Cerebellar nuclear complex (tissue), 1 donor: Measurements from ENCODE around the gene C1QA.
"Not testable (repeated sequence)": the region's sequence is repeated elsewhere in the genome, so short reads cannot be mapped to it uniquely, and the experiment has no call there.

ENCODE experiments used
- DNase-seq, 2 experiments: peaks; one replicate each; lab custom pipeline; 2025; lab: John Stamatoyannopoulos, UW

Gene C1QA

DNA sequence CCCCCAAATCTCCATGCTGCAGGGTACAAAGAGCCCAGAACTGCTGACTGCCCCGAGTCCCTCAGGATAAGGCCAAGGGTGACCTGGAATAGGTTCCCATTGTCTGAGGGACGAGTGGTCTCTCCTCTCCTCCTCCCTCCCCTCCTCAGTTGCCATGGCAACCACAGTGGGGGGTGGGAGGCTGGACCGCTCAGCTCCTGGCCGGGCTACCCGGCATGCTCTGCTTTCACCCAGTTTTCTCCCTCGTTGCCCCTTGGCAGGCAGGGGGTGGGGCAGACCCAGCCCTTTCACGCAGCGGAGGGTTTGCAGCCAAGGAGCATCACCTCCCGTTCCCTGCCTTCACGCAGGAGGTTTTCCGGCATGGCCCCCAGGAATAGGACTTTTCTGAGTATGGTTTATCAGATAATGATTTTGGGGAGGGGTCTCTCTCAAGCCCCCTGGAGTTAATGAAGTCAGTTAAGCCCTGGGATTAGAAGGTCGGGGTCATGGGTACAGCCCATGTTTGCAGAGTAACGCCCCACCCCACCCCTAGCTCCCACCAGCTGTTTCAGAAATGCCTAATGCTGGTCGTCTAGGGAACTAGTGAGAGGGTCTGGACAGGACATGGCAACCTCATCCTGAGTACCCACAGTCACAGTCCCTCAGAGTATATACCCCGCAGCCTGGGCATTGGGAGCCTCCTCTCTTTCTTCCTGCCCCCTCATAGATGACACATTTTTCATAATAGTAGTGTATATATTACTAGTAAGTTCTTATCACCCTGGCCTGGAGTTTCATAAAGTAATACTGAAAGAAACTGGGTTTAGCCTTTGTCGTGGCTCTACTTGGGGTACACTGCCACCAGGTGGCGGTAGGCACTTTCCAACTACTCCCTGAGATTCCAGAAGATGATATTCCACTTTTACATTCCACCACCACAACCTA, 37.3 kb downstream of the C1QA start:
- DNase-seq, result no peak

DNA sequence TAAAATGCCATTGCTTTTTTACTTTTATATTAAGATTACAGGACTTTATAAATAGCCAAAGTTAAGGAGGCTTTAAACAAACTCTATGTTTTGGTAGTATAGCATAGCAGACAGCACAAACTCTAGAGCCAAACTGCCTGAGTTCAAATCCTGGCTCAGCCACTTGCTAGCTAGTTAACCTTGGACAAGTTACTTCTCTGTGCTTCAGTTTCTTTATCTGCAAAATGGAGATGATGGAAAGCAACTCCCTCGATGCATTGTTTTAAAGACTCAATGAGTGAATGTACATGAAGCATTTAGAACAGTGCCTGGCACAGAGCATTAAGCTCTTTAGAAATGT, 38.0 kb downstream of the C1QA start:
- DNase-seq, result no peak

DNA sequence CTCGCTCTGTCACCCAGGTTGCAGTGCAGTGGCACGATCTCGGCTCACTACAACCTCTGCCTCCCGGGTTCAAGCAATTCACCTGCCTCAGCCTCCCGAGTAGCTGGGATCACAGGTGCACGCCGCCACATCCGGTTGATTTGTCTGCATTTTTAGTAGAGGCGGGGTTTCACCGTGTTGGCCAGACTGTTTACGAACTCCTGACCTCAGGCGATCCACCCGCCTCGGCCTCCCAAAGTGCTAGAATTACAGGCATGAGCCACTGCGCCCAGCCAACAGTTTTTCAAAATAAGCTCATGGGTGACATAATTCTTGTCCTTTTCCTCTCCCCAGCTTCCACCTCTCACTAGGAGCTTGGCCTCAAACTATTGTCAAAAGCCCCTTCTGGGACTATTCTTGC, 39.7 kb downstream of the C1QA start:
- not testable (repeated sequence) for DNase-seq

DNA sequence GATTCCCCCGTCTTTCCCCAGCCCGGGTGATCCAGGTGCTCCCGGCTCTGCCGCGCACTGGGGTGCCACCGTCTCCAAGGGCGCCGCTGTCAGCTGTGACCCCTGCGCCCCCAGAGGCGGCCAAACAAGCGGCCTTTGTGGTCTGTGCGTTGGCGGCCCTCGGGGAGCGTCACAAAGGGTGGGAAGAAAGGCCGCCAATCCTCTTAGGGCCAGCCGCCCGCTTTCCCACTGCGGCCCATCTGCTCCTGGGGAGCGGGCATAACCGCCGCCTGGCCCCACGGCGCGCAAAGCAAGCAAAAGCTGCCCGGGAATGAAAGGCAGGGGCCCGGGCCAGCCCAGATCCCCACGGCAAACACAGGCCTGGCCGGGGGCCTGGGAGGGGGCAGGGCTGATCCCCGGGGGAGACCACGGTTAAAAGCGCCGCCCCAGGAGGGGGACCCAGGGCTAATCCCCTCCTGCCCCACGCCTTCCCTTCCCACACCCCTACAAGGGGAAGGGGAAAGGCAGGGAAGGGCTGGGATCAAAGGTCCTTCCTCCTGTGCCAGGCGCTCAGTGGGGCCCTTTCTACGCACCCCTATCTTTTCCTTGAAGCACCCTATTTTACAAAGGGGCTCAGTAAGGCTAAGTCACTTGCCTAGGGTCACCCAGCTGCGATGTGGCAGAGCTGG, 40.6 kb downstream of the C1QA start:
- no peak for DNase-seq

DNA sequence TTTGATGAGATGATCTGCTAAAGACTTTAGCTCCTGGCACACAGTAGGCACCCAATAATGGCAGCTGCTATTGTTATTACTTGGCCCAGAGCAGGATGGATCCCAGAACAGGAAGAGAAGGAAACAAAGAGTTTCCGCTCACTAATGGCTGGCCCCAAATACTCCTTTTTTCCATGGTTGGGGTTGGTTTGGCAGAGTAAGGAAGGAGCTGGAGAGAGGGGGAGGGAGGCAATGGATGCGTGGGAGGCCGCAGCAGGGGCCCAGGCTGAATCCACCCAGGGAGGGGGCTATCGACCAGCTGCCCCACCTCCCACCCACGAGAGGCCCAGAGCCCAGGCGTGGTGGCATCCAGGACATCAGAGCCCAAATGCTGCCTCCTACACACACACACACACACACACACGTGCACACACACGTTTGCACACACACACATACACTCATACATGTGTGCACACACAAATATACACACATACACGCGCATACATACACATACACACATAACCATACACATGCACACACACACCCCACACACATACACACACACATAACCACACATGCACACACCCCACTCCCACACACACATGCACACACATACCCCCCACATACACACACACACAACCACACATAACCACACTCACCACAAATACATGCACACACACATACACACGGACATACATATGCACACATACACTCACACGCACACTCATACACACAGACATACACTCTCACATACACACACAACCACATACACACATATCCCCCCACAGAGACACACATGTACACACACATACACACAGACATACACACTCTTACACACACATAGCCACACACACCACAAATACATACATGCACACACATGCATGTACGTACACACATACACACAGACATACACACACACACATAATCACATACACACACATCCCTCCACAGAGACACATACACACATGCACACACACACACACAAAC, 41.8 kb downstream of the C1QA start:
- DNase-seq, result no peak

DNA sequence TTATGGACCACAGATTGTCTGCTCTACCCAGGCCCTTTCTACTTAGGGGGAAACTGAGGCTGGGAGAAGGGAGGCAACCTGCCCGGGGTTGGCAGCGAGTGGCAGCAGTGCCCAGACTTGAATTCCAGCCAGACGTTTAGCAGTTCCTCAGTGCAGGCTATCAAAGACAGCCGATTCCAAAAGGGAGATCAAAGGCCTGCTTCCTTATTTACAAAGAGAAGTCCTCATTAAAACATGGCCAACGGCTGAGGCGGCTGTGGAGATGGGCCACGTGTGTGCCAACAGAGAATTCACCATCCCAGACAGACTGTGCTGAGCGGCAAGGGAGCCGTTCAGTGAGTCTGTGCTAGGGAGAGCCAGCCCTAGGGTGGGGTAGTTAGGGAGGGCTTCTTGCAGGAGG, 44.3 kb downstream of the C1QA start:
- no peak for DNase-seq

DNA sequence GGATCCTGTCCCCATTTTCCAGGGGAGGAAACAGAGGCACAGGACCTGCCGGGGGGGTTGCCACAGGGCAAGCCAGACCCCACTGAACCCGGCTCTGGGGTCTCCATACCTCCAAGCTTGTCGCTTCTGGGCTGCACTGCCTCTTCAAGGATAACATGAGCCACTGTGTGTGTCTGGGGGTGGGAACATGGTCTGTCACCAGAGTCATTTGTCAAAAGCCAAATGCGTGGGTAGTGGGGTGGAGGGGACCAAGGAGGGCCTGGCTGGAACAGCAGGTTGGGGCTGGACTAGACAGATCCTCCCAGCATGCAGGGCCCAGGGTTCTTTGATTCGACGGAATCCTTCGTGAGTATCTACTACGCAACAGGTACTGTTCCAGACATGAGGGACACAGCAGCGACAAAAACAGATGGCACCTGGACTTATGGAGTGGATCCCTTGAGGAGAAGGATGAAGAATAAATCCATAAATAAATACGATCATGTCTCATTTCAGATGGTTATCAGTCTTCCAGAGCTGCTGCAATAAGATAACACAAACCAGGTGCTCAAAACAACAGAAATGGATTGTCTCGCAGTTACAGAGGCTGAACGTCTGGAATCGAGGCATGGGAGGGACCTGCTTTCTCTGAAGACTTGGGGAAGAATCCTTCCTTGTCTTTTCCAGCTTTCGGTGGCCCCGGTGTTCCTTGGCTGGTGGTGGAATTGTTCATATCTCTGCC, 45.3 kb downstream of the C1QA start:
- no peak for DNase-seq

DNA sequence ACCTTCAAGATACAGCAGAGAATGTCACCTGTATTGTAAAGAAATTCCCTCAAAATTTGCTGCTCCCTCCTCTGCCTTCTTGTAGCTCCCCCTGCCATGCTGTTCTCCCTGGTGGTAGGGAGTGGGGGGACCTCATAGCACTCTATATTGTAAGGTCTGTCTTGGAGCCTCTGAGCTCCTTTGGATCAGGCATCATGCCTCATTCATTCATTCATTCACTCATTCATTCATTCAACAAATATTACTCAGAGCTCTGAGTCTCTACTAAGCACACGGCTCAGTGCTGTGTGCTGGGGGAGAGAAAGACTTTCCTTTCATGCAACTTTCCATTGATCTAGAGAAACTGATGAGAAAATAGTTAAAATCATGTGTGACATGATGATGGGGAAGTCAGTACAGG, 47.1 kb downstream of the C1QA start:
- no peak for DNase-seq

DNA sequence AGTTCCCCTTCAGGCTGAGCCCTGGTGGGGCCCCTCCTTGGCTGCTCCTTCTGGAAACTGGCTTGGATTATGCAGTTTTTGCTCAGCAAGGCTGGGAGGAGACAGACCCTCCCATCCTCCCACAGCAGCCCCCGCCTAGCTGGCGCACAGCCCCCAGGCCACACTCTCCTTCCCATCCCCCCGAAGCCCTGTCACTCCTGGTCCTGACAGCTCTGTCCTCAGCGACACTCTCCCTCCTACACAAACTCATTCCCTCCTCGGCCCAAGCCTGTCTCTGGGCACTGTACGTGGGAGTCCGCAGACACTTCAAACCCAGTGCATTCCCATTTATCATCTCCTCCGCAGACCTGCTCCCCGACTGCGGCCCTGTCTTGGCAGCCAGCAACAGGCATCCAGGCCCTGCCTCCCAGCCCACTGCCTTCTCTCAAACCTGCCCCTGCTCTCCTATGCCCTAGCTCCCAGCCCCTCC, 49.2 kb downstream of the C1QA start:
- DNase-seq, result no peak

DNA sequence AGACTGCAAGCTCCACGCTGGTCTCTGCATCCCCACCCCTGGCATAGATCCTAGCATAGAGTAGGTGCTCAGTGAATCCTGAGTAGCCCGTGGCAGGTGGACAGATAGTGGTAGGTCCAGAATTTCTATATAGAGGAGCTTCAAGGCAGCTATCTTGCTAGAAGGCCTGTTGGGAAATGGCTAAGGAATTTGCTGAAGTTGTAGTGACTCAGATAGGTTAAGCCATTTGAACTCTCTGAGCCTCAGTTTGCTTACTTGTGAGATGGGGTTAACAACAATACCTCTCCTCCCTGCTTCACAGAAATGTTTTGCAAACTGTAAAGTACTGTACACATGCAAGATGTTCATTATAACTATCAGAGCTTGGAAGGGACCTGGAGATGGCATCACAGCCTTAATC, 50.8 kb downstream of the C1QA start:
- DNase-seq, result no peak

DNA sequence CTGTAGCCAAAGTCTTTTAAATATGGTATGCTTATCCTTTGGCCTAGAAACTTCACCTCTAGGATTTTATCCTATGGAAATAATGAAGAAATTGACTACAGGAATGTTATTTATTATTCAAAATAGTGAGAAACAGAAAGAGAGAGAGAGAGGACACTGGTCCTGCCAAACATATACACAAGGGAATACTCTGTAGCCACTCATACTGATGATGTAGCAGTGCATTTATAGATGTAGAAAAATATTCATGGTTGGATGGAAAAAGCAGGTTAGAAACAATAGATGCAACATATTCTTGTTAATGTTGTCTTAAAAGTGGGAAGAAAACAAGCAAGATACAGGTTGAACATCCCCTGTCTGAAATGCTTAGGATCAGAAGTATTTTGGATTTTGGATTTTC, 52.0 kb downstream of the C1QA start:
- DNase-seq, result no peak
